Mesothelial cell of epicardium (in vitro differentiated cells): ENCODE results near the gene BACE2. TPM values are rescaled to one million over a fixed set of nuclear protein-coding genes. Genes with fewer than 3 reads are reported as not detected.

Experiments used
- DNase-seq, 2 experiments: peaks; one replicate each; pipeline ENCODE4 v3.0.0; 2021; ENCODE audit warnings: low spot score in 2 of 2; ENCODE audit not compliant: unreplicated experiment in 2 of 2
- H3K27ac Mint-ChIP-seq: 2 replicates; pipeline ENCODE4 v1.8.0; 2021; ENCODE audit warnings: mixed read lengths
- H3K27me3 Mint-ChIP-seq: 2 replicates; pipeline ENCODE4 v1.8.0; 2021; ENCODE audit warnings: low read depth, mixed read lengths
- H3K36me3 Mint-ChIP-seq: 2 replicates; pipeline ENCODE4 v1.8.0; 2021; ENCODE audit warnings: mixed read lengths
- H3K4me1 Mint-ChIP-seq: 2 replicates; pipeline ENCODE4 v1.8.0; 2021; ENCODE audit warnings: mixed read lengths
- H3K4me3 Mint-ChIP-seq: 2 replicates; pipeline ENCODE4 v1.8.0; 2021; ENCODE audit warnings: mild to moderate bottlenecking, moderate library complexity, mixed read lengths
- H3K9me3 Mint-ChIP-seq: 2 replicates; pipeline ENCODE4 v1.8.0; 2021; ENCODE audit warnings: mixed read lengths
- CTCF ChIP-seq: fragments of 200-600 bp; sonication (generic); IDR thresholded peaks from one replicate; pipeline ENCODE4 v1.5.0; 2021; ENCODE audit warnings: antibody characterized with exemption; ENCODE audit not compliant: unreplicated experiment
- total RNA-seq: library from RNA; stranded (reverse); gene quantifications from 3 replicates; pipeline ENCODE4 v1.2.1, GENCODE V29; 2021

Gene BACE2
- total RNA-seq, 1 donor from 2014 or later = 31.3 TPM

GRCh38 chr21:41283211-41283818, 115.4 kb downstream of the BACE2 start:
- Mint-ChIP-seq H3K4me1 (peaks cover 9% of the 10 kb centered on the region), H3K27me3 (peaks cover 8% of the 10 kb centered on the region), H3K9me3 (no peaks in the 10 kb centered on the region), H3K27ac (no peak overlapping the region), H3K36me3 (no peaks in the 10 kb centered on the region), H3K4me3 (no peak overlapping the region)
- TF ChIP-seq CTCF = no peak
- DNase-seq = no peak

GRCh38 chr21:41289431-41289830, 121.5 kb downstream of the BACE2 start:
- Mint-ChIP-seq H3K27me3 (peaks cover 23% of the 10 kb centered on the region), H3K4me1 (no peaks in the 10 kb centered on the region), H3K27ac (no peak overlapping the region), H3K9me3 (no peaks in the 10 kb centered on the region), H3K36me3 (no peaks in the 10 kb centered on the region), H3K4me3 (no peak overlapping the region)
- TF ChIP-seq CTCF = no peak
- DNase-seq = no peak

- TF ChIP-seq CTCF = no peak
- no peaks in the 10 kb centered on the region for H3K4me1 Mint-ChIP-seq
- DNase-seq = no peak
- peaks cover 26% of the 10 kb centered on the region for H3K27me3 Mint-ChIP-seq
- no peak overlapping the region for H3K27ac Mint-ChIP-seq
- no peaks in the 10 kb centered on the region for H3K9me3 Mint-ChIP-seq
- H3K36me3 Mint-ChIP-seq = no peaks in the 10 kb centered on the region
- no peak overlapping the region for H3K4me3 Mint-ChIP-seq
These were observed 122.3 kb downstream of the BACE2 start for GRCh38 chr21:41290106-41290799.

- Mint-ChIP-seq H3K36me3 (no peaks in the 10 kb centered on the region), H3K4me1 (no peaks in the 10 kb centered on the region), H3K9me3 (peaks cover 14% of the 10 kb centered on the region), H3K27me3 (peaks cover 28% of the 10 kb centered on the region), H3K27ac (no peak overlapping the region), H3K4me3 (no peak overlapping the region)
- no peak for TF ChIP-seq CTCF
- no peak for DNase-seq
These were observed 126.7 kb downstream of the BACE2 start for GRCh38 chr21:41294548-41295231.

- H3K27ac Mint-ChIP-seq = no peak overlapping the region
- H3K36me3 Mint-ChIP-seq = no peaks in the 10 kb centered on the region
- no peak overlapping the region for H3K4me3 Mint-ChIP-seq
- peaks cover 18% of the 10 kb centered on the region for H3K27me3 Mint-ChIP-seq
- peaks cover 14% of the 10 kb centered on the region for H3K9me3 Mint-ChIP-seq
- no peak for DNase-seq
- H3K4me1 Mint-ChIP-seq = no peaks in the 10 kb centered on the region
- TF ChIP-seq CTCF = no peak
These were observed 127.8 kb downstream of the BACE2 start for GRCh38 chr21:41295721-41296254.
